H1 (cell line): Measurements from ENCODE around the gene SURF2. TPM values are rescaled to one million over a fixed set of nuclear protein-coding genes. Genes with fewer than 3 reads are reported as not detected.
A peak's percentile ranks its signal among the peaks of the same experiment; 100 is the strongest.

Experiments
- CTCF ChIA-PET: fragments of 300-600 bp; sonication (Branson Sonifier 250); formaldehyde crosslinking; loops from one replicate; lab custom pipeline; 2021; ENCODE audit not compliant: partially characterized antibody; lab: Charles Lee
- POLR2A ChIA-PET: fragments of 300-600 bp; sonication (Branson Sonifier 250); formaldehyde crosslinking; loops from one replicate; lab custom pipeline; 2021; ENCODE audit warnings: inconsistent platforms; ENCODE audit not compliant: partially characterized antibody; lab: Charles Lee
- DNase-seq, 2 experiments: peaks; one replicate each; pipeline versions ENCODE4 v3.0.0 to v3.0.0-alpha.2; 2010 to 2022; ENCODE audit warnings: low spot score in 2 of 2, low read depth in 1 of 2, mixed read lengths in 1 of 2
- FAIRE-seq: peaks from 2 replicates; lab custom pipeline; 2011; peaks lifted over from hg19 to GRCh38; lab: Jason Lieb, UNC
- H2AFZ ChIP-seq: 2 replicates; pipeline ENCODE4 v1.8.1; 2012; ENCODE audit warnings: low read length, inconsistent platforms
- H2AK5ac ChIP-seq: 2 replicates; pipeline ENCODE4 v1.6.1; 2013; ENCODE audit warnings: low read depth, low read length
- H2BK120ac ChIP-seq: replicated peaks from 2 replicates; pipeline ENCODE3; 2013; ENCODE audit warnings: low read depth, low read length, inconsistent platforms
- H2BK12ac ChIP-seq: 2 replicates; pipeline ENCODE4 v1.6.1; 2013; ENCODE audit warnings: low read depth, low read length
- H2BK15ac ChIP-seq: 2 replicates; pipeline ENCODE4 v1.6.1; 2013; ENCODE audit warnings: low read length
- H2BK20ac ChIP-seq: 2 replicates; pipeline ENCODE4 v1.6.1; 2013; ENCODE audit warnings: low read length
- H2BK5ac ChIP-seq: 2 replicates; pipeline ENCODE4 v1.6.1; 2013; ENCODE audit warnings: low read depth, low read length
- H3K14ac ChIP-seq: 2 replicates; pipeline ENCODE4 v1.6.1; 2013; ENCODE audit warnings: inconsistent platforms; ENCODE audit not compliant: insufficient read length
- H3K18ac ChIP-seq: 2 replicates; pipeline ENCODE4 v1.6.1; 2013; ENCODE audit warnings: low read length; ENCODE audit errors: extremely low read depth
- H3K23ac ChIP-seq: 2 replicates; pipeline ENCODE4 v1.6.1; 2013; ENCODE audit warnings: inconsistent platforms; ENCODE audit not compliant: insufficient read length
- H3K23me2 ChIP-seq: 2 replicates; pipeline ENCODE4 v1.6.1; 2013; ENCODE audit warnings: low read depth, low read length
- H3K27ac ChIP-seq: 2 replicates; pipeline ENCODE4 v1.6.1; 2011; ENCODE audit warnings: low read depth, low read length, inconsistent platforms
- H3K27me3 ChIP-seq, 4 experiments: replicated peaks in 1 of 4; 1 replicate in 1 of 4; 2 replicates in 3 of 4; pipeline versions ENCODE4 v1.6.1 to v1.8.1; 2011 to 2013; ENCODE audit warnings: low read length in 3 of 4, mild to moderate bottlenecking in 3 of 4, inconsistent platforms in 2 of 4, mixed read lengths in 2 of 4, moderate library complexity in 1 of 4; ENCODE audit not compliant: control insufficient read depth in 3 of 4, insufficient read depth in 3 of 4; ENCODE audit errors: extremely low read depth in 1 of 4
- H3K36me3 ChIP-seq, 4 experiments: 2 replicates each; pipeline versions ENCODE4 v1.6.1 to v1.8.1; 2011 to 2013; ENCODE audit warnings: mild to moderate bottlenecking in 4 of 4, low read length in 3 of 4, moderate library complexity in 2 of 4, control low read depth in 1 of 4, inconsistent platforms in 1 of 4; ENCODE audit not compliant: insufficient read depth in 4 of 4, control insufficient read depth in 2 of 4
- H3K4ac ChIP-seq: replicated peaks from 2 replicates; pipeline ENCODE3; 2013; ENCODE audit warnings: low read length, low read depth, mixed read lengths, inconsistent platforms; ENCODE audit not compliant: insufficient read length
- H3K4me1 ChIP-seq, 4 experiments: replicated peaks in 1 of 4; 1 replicate in 1 of 4; 2 replicates in 3 of 4; pipeline versions ENCODE4 v1.6.1 to v1.8.1; 2011 to 2013; ENCODE audit warnings: low read length in 3 of 4, inconsistent platforms in 2 of 4, mixed read lengths in 1 of 4; ENCODE audit not compliant: insufficient read depth in 4 of 4, control insufficient read depth in 3 of 4
- H3K4me2 ChIP-seq, 2 experiments: 2 replicates each; pipeline versions ENCODE4 v1.6.1 to v1.8.1; 2011 to 2013; ENCODE audit warnings: low read depth in 2 of 2, low read length in 2 of 2, control low read depth in 1 of 2, inconsistent platforms in 1 of 2, mild to moderate bottlenecking in 1 of 2; ENCODE audit not compliant: insufficient read depth in 1 of 2
- H3K4me3 ChIP-seq, 4 experiments: fragments of 200-600, 300-600 bp in 1 of 4; sonication (generic), shearing (Covaris generic), sonication (Bioruptor Twin) in 1 of 4; 2 replicates each; pipeline versions ENCODE4 v1.5.1 to v1.8.1; 2011 to 2016; ENCODE audit warnings: low read length in 4 of 4, low read depth in 3 of 4, control low read depth in 2 of 4, inconsistent platforms in 2 of 4, mild to moderate bottlenecking in 2 of 4, mixed read lengths in 1 of 4, moderate library complexity in 1 of 4; ENCODE audit not compliant: insufficient read depth in 2 of 4; ENCODE audit errors: extremely low read depth in 1 of 4
- H3K56ac ChIP-seq: replicated peaks from 2 replicates; pipeline ENCODE3; 2013; ENCODE audit warnings: low read depth, mild to moderate bottlenecking, mixed read lengths, low read length, inconsistent platforms; ENCODE audit not compliant: insufficient read length
- H3K79me1 ChIP-seq: 2 replicates; pipeline ENCODE4 v1.6.1; 2013; ENCODE audit warnings: low read depth, low read length, control low read depth
- H3K79me2 ChIP-seq, 2 experiments: 2 replicates each; pipeline versions ENCODE4 v1.6.1 to v1.8.1; 2012 to 2013; ENCODE audit warnings: low read length in 2 of 2, mild to moderate bottlenecking in 2 of 2, inconsistent platforms in 1 of 2; ENCODE audit not compliant: insufficient read depth in 2 of 2, control insufficient read depth in 1 of 2
- H3K9ac ChIP-seq, 4 experiments: replicated peaks in 1 of 4; 1 replicate in 1 of 4; 2 replicates in 3 of 4; pipeline versions ENCODE4 v1.6.1 to v1.8.1; 2011 to 2013; ENCODE audit warnings: low read depth in 3 of 4, low read length in 3 of 4, control low read depth in 2 of 4, mild to moderate bottlenecking in 2 of 4, moderate library complexity in 2 of 4, inconsistent platforms in 1 of 4; ENCODE audit errors: extremely low read depth in 1 of 4
- H3K9me3 ChIP-seq, 2 experiments: 2 replicates each; pipeline versions ENCODE4 v1.6.1 to v1.8.1; 2012 to 2013; ENCODE audit warnings: mild to moderate bottlenecking in 2 of 2, moderate library complexity in 2 of 2, control low read depth in 1 of 2, inconsistent platforms in 1 of 2, low read depth in 1 of 2, low read length in 1 of 2, mixed read lengths in 1 of 2; ENCODE audit not compliant: insufficient read depth in 2 of 2
- H4K20me1 ChIP-seq, 2 experiments: replicated peaks in 1 of 2; 2 replicates each; pipeline versions ENCODE3 to v1.8.1; 2011 to 2013; ENCODE audit warnings: inconsistent platforms in 2 of 2, low read length in 2 of 2, mild to moderate bottlenecking in 1 of 2; ENCODE audit not compliant: insufficient read depth in 2 of 2, control insufficient read depth in 1 of 2
- H4K5ac ChIP-seq: 2 replicates; pipeline ENCODE4 v1.6.1; 2013; ENCODE audit warnings: low read length, low read depth, mixed read lengths, inconsistent platforms; ENCODE audit not compliant: insufficient read length
- H4K8ac ChIP-seq: 2 replicates; pipeline ENCODE4 v1.8.0; 2013; ENCODE audit warnings: mild to moderate bottlenecking, moderate library complexity, low read length, inconsistent platforms; ENCODE audit not compliant: insufficient read depth; ENCODE audit errors: extremely low read depth
- H4K91ac ChIP-seq: replicated peaks from 2 replicates; pipeline ENCODE3; 2013; ENCODE audit warnings: low read length, mixed read lengths, inconsistent platforms; ENCODE audit not compliant: insufficient read length
- BRCA1 ChIP-seq: IDR thresholded peaks from 2 replicates; pipeline ENCODE4 v1.6.1; 2012; ENCODE audit warnings: low read depth, low read length, improper control_type of control experiment
- CBX5 ChIP-seq: fragments of 300-800, 300-1000 bp; sonication (generic); IDR thresholded peaks from 2 replicates; pipeline ENCODE4 v1.7.1; 2016; ENCODE audit warnings: antibody characterized with exemption, low read length, low read depth
- CEBPB ChIP-seq: IDR thresholded peaks from 2 replicates; pipeline ENCODE4 v1.6.1; 2012; ENCODE audit warnings: low read depth, low read length
- CTBP2 ChIP-seq: IDR thresholded peaks from 2 replicates; pipeline ENCODE4 v1.7.0; 2011; ENCODE audit warnings: borderline replicate concordance, mild to moderate bottlenecking, moderate library complexity, mixed read lengths, low read length; ENCODE audit not compliant: insufficient read depth, insufficient read length
- GABPA ChIP-seq: IDR thresholded peaks from 2 replicates; pipeline ENCODE4 v1.6.1; 2011; ENCODE audit warnings: mild to moderate bottlenecking, low read length, moderate library complexity, borderline replicate concordance; ENCODE audit not compliant: insufficient read depth
- KDM4A ChIP-seq: IDR thresholded peaks from one replicate; pipeline ENCODE4 v1.7.1; 2012; ENCODE audit warnings: low read depth, mild to moderate bottlenecking, moderate library complexity, low read length, inconsistent platforms; ENCODE audit not compliant: severe bottlenecking
- RAD21 ChIP-seq, 2 experiments: IDR thresholded peaks in 1 of 2; conservative IDR thresholded peaks in 1 of 2; 2 replicates each; pipeline ENCODE4 v1.6.1; 2011; ENCODE audit warnings: low read depth in 2 of 2, low read length in 2 of 2, improper control_type of control experiment in 1 of 2, inconsistent platforms in 1 of 2, mild to moderate bottlenecking in 1 of 2, moderate library complexity in 1 of 2
- WGBS, 2 experiments: shearing (Covaris generic) in 1 of 2; methylation state at CpG; one replicate each; pipeline versions ENCODE4 v1.1.6 to v1.1.7; 2013 to 2015; ENCODE audit warnings: low lambda C conversion rate in 2 of 2, mixed read lengths in 2 of 2, inconsistent platforms in 1 of 2, low coverage in 1 of 2, missing lambda C conversion rate in 1 of 2; ENCODE audit not compliant: insufficient replicate concordance in 2 of 2, insufficient coverage in 1 of 2, insufficient read length in 1 of 2; ENCODE audit errors: extremely low coverage in 1 of 2, missing lambda C conversion rate in 1 of 2; 5-methylcytosine and 5-hydroxymethylcytosine counted together
- polyA plus RNA-seq, 7 experiments: library from polyadenylated mRNA; depleted of rRNA in 3 of 7; stranded (reverse) in 5 of 7; unstranded in 2 of 7; fragments of >200 nt in 5 of 7; fragments of 200-250 nt in 2 of 7; gene quantifications; 1 replicate in 5 of 7; 2 replicates in 1 of 7; 4 replicates in 1 of 7; pipeline versions ENCODE4 v1.2.1 to v1.2.3, GENCODE V29; 2011 to 2013; ENCODE audit warnings: missing spikeins in 2 of 7, mixed read lengths in 2 of 7
- total RNA-seq: library from RNA; stranded (reverse); fragmentation: NEBNext Ultra II Directional; extraction: Animal tissue kit (Norgen Biotek cat#: 25700); gene quantifications from 2 replicates; pipeline ENCODE4 v1.2.1, GENCODE V29; 2021
- TF ChIP-seq, protein P1 (sequence below), 3 experiments: IDR thresholded peaks; 1 replicate in 2 of 3; 2 replicates in 1 of 3; pipeline versions ENCODE4 v1.5.1 to v1.6.1; 2011; ENCODE audit warnings: low read length in 3 of 3, mild to moderate bottlenecking in 3 of 3, inconsistent platforms in 2 of 3, low read depth in 1 of 3, moderate library complexity in 1 of 3; ENCODE audit not compliant: insufficient read depth in 1 of 3; ENCODE audit errors: control extremely low read depth in 1 of 3
- TF ChIP-seq, protein P2 (sequence below): IDR thresholded peaks from 2 replicates; pipeline ENCODE4 v1.6.1; 2012; ENCODE audit warnings: inconsistent platforms

Gene SURF2
- total and polyA plus RNA-seq, 2 of the 8 experiments (the other 6 are each of a cell fraction or from before 2014, with no cell fraction given) = 36.6 to 37.7 TPM

DNA sequence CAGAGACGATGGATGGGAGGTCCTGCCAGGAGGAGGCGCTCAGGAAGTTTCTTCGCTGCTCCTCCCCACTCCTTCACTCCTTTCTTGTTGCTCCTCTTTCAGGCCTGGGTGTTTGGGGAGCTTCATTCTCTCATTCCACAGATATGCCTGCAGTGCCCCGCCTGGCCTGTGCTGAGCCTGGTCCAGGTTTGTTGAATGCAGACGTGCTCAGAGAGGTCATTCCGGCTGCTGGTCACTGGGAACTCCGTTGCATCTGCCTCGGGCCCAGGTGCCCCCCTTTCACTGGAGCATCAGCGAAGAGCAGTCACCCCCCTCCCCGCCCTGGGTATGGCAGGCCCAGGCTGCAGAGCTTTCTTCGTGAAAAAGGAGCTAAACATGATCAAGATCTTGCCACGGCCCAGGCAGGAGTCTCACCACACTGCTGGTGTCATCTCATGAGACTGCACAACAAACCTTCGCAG lies 35.9 kb upstream of the SURF2 start:
- Histone ChIP-seq H3K9me3 (peaks cover 10 to 16% of the 10 kb centered on the region in 2 experiments), H3K56ac (no peak overlapping the region), H3K4ac (no peak overlapping the region), H3K23ac (no peak overlapping the region), H3K23me2 (no peaks in the 10 kb centered on the region), H2AFZ (0 out of 2 replicates have a peak overlapping the region, but pooled peaks have one; percentile 24), H2BK120ac (no peak overlapping the region), H3K18ac (no peak overlapping the region; the same call in 1 of the 2 replicates), H3K4me2 (no peak overlapping the region), H3K4me3 (no peak overlapping the region), H3K27ac (no peak overlapping the region), H4K20me1 (no peaks in the 10 kb centered on the region), H2BK20ac (no peak overlapping the region), H2BK12ac (no peak overlapping the region), H3K9ac (no peak overlapping the region), H4K5ac (no peak overlapping the region), H2AK5ac (no peak overlapping the region), H3K79me2 (no peaks in the 10 kb centered on the region), H4K8ac (no peak overlapping the region; the same call in 1 of the 2 replicates), H3K36me3 (no peaks in the 10 kb centered on the region), H2BK5ac (no peak overlapping the region), H3K79me1 (no peaks in the 10 kb centered on the region), H3K14ac (no peak overlapping the region), H4K91ac (no peak overlapping the region), H3K4me1 (no peaks in the 10 kb centered on the region), H2BK15ac (peak overlapping the region; percentile 29; the same call in 1 of the 2 replicates), H3K27me3 (no peaks in the 10 kb centered on the region)
- no peak for FAIRE-seq
- CTCF ChIA-PET = interaction anchor here (0.7 to 3.2 kb wide), 11 partner anchors 9 to 309 kb away, joined by 3 to 16 read pairs (median 4); no protein-coding TSS in a partner anchor
- POLR2A ChIA-PET = interaction anchor here (1.2 to 1.4 kb wide), 2 partner anchors 9 to 27 kb away, joined by 4 to 6 read pairs; partner anchors contain the start of genes MED22 and RPL7A
- no peak for DNase-seq
- WGBS, 2 experiments = 74% methylated on average over 13 of the region's 13 CpGs; no CpG with 5 or more reads in 1 of the 2 experiments
- TF ChIP-seq, protein P1, sequence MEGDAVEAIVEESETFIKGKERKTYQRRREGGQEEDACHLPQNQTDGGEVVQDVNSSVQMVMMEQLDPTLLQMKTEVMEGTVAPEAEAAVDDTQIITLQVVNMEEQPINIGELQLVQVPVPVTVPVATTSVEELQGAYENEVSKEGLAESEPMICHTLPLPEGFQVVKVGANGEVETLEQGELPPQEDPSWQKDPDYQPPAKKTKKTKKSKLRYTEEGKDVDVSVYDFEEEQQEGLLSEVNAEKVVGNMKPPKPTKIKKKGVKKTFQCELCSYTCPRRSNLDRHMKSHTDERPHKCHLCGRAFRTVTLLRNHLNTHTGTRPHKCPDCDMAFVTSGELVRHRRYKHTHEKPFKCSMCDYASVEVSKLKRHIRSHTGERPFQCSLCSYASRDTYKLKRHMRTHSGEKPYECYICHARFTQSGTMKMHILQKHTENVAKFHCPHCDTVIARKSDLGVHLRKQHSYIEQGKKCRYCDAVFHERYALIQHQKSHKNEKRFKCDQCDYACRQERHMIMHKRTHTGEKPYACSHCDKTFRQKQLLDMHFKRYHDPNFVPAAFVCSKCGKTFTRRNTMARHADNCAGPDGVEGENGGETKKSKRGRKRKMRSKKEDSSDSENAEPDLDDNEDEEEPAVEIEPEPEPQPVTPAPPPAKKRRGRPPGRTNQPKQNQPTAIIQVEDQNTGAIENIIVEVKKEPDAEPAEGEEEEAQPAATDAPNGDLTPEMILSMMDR (IDR thresholded peaks at IDR 0.05; ENCODE audit: control extremely low read depth in 1 of 3, insufficient read depth in 1 of 3, low read depth in 1 of 3, low read length in 3 of 3) = peak; percentile 18 to 52 (median 38)
- TF ChIP-seq CTBP2 = no peak
- TF ChIP-seq CBX5 = no peak
- no peak for TF ChIP-seq BRCA1
- TF ChIP-seq GABPA = no peak
- TF ChIP-seq KDM4A = no peak
- TF ChIP-seq, protein P2, sequence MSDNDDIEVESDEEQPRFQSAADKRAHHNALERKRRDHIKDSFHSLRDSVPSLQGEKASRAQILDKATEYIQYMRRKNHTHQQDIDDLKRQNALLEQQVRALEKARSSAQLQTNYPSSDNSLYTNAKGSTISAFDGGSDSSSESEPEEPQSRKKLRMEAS = no peak
- peak; percentile 20 to 29; a peak in 3 of 4 replicates for TF ChIP-seq RAD21 (IDR thresholded peaks at IDR 0.05 in 1 of 2, conservative IDR thresholded peaks at IDR 0.05 in 1 of 2; ENCODE audit: low read depth in 2 of 2, low read length in 2 of 2)
- no peak for TF ChIP-seq CEBPB
